ENCODE measurements around the gene RASEF.
A peak's percentile ranks its signal among the peaks of the same experiment; 100 is the strongest.
"Not testable (repeated sequence)": the region's sequence is repeated elsewhere in the genome, so short reads cannot be mapped to it uniquely, and the experiment has no call there.

The RASEF gene

DNA sequence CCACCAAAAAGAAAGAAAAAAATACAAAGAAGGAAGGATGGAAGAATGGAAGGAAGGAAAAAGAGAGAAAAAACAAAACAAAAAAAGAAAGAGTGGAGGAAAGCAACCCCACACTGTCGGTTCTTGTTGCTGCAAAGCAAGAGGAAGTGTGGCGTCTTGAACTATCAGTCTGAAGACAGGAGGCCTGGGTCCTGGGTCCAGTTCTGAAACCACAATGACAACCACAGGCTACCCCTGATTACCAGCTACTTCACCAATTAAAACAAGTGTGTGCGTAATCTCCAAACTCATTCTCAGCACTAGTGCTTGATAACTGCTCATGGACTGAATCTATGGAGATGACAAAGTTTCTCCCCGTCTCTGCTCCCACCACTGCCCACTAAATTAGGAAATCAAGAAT lies 93.7 kb downstream of the RASEF start:
- no peak for DNase-seq

DNA sequence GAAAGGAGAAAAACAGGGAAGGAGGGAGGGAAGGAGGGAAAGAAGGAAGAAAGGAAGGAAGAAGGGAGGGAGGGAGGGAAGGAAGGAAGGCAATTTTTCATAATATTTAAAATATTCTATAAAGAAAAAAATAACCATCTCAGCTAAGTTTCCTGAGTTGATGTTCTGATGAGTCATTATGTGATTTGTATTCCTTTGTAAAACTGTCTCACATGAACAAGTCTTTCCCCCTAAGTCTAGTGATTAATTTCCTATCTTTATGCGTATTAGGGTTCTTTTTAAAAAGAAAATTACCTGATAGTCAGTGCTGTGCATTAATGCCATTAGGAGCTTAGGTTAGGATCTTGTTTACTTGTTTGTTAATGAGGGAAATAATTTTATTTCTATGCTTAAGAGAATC lies 94.1 kb downstream of the RASEF start:
- no peak for DNase-seq

DNA sequence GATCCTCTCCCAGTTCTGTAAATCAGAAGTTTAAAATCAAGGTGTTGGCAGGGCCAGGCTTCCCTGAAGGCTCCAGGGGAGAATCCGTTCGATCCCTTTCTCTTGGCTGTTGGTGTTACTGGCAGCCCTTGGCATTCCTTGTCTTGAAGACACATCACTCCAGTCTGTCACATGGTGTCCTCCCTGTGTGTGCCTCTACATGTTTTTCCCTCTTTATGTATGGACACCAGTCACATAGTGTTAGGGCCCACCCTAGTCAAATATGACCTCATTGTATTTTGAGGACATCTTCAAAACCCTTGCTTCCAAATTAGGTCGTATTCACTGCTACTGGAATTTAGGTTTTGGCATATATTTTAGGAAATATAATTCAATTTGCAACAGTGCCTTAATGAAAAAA lies 94.6 kb downstream of the RASEF start:
- DNase-seq: no peak

DNA sequence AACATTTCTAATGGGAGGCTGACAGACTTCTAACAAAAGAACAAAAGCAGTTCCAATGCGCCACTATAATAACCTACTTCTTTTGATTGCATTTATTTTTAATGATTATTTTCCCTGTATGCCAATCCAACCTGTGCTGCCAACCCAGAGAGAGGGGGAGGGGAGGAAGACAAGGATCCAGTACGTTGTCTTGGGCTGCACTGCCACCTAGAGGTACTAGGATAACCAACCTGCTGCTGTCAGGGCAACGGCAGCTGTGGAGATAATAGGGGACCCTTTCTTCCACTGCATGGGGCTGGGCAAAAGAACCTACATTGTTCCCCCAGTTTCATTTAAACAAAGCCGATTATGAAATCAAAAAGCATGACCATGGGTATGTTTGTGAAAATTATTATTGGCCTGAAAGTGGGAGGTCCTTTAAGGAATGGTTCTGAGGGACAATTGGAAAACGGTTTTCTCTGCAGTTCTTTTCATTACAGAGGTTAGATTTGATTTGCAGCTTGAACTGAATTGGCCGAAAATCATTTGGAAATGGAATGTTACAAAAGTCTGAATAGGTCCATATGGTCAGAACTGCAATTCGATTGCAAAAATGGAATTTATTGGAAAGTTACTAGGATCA lies 101.3 kb downstream of the RASEF start:
- peak; percentile 73 to 87 (median 80) for DNase-seq

DNA sequence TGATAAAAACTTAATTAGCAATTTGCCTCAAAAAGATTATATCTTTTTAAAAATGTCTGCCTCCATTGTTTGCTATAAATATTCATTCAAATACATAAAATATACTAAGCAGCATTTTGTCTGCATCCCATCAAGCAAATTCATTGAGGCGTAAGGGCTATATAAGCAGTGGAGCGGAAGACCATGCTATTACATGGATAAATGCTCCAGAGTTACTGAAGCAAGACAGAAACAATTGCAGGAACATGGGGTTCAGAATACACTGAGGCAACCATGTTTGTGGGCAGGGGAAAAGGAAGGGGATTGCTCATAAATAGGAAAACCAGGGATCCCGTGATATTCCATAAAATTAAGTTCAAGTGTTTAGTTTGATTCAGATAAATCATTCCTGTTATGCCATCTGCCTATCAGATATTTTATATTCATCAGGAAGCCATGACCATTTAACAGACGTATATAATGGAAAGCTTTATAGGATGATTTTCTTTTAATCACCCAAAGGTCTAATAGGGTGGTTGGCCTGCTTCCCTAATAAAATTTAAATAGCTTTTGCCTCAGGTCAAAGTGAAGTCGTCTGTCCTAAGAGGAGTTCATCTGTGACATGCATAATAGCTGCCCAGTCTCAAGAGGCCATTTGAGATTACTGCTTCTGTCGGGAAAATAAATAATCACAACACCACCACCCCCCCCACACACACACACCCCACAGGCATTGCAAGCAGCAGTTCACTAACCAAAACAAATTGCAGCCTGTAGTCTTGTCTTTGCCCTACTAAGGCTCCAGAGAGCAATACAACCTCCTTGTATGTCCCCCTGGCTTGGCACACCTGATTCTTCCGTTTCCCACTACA lies 105.2 kb downstream of the RASEF start:
- DNase-seq: no peak

DNA sequence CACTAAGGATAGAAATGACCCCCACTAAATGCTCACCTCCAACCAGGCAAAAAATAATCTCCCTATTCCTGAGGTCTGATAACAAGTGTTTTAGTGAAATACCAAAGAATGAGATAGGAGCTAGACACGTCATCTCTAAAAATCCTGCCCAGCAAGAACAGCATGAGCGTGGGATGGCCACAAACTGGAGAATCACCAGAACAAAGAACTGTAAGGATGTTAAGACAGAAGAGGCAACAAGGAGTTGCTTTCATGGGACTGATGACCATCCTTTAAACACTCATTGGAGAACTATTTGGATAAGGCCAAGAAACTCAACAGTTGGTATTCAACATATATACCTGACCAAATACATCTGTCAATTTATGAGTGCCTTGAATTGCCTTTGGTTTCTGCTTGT lies 113.7 kb downstream of the RASEF start:
- DNase-seq: no peak

DNA sequence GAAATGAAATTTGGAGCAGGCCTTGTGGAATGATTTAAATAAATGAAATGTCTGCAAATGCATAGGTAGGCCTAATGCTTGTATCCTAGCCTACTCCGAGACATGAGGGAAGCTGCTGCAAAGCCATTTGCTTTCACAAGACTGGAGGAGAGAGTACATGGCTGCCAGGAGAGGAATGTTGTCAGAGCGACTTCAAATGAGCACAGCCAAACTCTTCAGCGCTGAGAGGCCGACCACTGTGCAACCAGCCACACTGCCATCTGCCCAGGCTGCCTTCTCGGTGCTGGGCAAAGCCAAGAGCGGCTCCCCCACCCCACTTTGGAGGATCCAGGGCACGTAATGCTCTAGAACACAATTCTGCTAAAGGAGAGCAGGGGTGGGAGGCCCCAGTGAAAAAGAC lies 122.6 kb downstream of the RASEF start:
- DNase-seq: no peak

DNA sequence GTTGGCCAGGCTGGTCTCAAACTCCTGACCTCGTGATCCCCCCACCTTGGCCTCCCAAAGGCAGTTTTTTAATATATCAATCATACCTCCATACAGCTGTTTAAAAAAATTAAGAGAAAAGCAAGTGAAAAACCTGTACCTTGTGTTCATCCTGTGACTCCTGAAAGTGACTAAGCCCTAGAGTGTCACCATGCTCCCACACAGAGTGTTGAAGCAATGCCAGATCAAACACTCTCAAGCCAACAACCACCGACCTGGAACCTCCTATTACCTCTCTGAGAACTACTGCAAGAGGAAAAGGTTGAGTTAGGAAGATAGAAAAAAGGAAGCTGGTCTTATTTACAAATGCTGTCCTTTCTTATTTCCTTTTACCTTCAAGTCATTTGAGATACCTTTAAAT lies 123.5 kb downstream of the RASEF start:
- DNase-seq: no peak

DNA sequence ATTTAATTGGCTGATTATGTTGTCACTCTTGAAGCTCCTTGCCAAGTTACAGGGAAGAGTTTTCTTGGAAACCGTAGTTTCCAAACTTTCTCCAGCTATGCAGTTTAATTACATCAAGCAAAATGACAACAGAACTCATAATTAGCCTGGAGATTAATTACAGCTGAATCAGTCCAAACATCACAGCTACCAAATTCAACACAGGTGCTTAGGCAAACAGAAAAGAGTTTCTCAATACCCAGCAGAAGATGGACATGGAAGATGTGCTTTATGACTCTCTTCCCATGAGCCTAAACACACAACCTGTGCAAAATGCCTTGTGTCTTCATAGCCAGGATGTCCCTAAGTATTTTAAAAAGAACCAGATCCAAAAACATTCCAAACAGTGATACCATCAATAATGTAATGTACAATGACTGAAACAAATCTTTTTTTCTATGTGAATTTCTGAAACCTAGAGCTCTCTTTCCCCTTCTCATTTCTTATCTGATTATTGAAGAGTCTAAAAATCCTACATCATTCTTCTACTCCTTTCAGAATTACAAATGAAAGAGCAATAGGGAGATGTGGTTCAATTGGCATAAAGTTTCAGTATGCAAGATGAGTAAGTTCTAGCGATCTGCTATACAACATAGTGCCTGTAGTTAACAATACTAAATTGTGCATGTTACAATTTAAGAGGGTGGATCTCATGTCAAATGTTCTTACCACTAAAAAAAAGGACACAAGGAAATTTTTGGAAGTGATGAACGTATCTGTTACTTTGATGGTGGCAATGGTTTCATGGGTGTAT lies 124.3 kb downstream of the RASEF start:
- DNase-seq: no peak

DNA sequence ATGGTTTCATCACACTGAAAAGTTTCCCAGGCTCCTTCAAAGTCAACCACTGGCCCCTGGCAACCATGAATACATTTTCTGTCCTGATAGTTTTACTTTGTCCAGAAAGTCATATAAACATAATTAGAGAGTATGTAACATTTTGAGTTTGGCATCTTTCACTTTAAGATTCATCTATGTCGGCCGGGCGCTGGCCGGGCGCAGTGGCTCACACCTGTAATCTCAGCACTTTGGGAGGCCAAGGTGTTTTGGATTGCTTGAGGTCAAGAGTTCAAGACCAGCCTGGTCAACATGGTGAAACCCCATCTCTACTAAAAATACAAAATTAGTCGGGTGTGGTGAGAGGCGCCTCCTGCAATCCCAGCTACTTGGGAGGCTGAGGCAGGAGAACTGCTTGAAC lies 126.4 kb downstream of the RASEF start:
- DNase-seq: not testable (repeated sequence)

DNA sequence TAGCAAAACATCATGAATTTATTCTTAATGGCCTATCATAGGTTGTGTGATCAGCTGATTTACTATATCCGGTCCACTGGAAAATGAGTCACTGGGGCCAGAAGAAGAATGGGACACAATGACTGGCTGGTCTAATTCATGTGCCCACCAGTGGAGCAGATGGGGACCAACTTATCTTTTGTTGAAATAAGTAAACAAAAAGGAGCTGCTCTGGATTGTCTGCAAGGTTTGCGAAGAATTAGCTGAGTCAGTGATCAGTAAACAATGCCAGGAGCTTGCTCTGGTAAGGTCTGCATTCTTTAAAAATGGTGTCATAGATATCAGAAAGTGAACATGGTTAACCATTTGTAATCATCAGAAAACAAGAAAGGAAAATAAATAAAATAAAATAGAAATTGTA lies 128.0 kb downstream of the RASEF start:
- DNase-seq: no peak

DNA sequence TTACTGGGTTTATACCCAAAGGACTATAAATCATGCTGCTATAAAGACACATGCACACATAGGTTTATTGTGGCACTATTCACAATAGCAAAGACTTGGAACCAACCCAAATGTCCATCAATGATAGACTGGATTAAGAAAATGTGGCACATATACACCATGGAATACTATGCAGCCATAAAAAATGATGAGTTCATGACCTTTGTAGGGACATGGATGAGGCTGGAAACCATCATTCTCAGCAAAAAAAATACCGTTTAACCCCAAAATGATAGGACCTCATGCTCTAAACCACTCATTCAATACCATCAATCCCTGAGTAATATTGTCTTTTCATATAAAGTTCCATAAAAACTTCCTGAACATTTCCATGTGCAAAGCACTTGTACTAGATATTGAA lies 128.9 kb downstream of the RASEF start:
- DNase-seq: not testable (repeated sequence)

DNA sequence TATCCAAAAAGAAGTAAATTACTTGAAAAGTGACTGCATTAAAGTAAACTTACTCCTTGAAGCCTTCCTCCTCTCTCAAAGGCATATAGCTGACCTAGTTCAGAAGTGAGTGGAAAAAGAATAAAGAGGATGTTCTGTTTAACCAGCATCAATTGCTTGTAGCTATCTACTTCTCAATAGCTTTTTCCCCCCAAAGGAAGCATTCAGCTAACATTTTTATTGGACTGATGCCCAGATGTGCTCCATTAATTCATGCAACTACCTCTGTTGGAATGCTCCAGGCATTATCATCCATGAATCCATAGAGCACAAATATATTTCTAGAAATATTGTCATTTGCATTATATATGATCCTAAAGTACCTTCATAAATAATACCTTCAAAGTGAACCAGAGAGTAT lies 132.8 kb downstream of the RASEF start:
- DNase-seq: no peak

All from suppressor macrophage (primary cell).